Measurements from ENCODE around the gene CIT. TPM values are rescaled to one million over a fixed set of nuclear protein-coding genes. Genes with fewer than 3 reads are reported as not detected.

Gene CIT
- total RNA-seq, 2 donors from 2014 or later: 0.33 to 1.3 TPM

DNA sequence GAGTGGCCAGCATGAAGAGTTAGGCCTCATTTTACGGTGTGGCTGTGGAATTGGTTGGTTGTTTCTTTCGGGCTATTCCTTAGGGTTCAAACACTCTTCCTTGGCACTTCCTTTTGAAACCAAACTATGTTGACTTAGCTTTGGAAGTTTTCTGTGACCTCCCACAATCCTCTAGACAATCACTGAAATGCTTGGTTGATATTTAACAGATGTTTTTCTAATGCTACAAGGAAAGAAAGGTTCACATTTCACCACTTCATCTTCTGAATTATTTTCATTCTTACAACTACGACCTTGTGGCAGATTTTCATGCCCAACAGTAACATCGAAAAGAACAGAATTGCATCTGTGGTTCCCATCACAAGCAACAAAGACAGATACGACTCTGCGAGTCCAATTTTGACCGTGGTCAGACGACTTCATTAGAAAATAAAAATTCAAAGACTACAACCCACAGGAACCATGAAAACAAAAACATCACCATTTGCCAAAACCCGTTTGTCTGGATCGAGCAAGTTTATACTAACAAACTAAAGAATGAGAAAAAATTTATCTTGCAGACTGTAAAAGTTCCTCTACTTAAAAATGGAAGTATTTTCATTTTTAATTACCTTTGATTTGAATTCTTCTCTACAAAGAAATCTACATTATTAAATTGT is 192.3 kb downstream of the CIT start:
- peaks cover 28% of the 10 kb centered on the region for H3K4me1 ChIP-seq

DNA sequence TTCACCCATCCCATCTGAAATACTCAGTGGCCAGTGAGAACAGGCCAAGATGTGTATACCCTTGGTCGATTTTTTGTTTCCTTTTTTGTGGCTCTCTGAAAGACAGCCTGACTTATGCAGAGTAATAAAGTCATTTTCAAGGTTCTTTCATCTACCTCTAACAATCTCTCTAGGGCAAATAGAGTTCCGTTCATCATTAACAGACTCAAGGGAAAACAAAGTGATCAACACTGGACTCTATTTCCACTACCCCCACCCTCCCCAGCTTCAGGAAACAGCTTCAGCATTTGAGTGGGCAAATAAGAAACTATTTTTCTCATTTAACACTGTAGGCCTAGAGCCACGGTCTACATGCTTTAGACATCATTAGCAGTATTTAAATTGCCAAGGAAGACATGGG is 193.3 kb downstream of the CIT start:
- TF ChIP-seq, protein P1, sequence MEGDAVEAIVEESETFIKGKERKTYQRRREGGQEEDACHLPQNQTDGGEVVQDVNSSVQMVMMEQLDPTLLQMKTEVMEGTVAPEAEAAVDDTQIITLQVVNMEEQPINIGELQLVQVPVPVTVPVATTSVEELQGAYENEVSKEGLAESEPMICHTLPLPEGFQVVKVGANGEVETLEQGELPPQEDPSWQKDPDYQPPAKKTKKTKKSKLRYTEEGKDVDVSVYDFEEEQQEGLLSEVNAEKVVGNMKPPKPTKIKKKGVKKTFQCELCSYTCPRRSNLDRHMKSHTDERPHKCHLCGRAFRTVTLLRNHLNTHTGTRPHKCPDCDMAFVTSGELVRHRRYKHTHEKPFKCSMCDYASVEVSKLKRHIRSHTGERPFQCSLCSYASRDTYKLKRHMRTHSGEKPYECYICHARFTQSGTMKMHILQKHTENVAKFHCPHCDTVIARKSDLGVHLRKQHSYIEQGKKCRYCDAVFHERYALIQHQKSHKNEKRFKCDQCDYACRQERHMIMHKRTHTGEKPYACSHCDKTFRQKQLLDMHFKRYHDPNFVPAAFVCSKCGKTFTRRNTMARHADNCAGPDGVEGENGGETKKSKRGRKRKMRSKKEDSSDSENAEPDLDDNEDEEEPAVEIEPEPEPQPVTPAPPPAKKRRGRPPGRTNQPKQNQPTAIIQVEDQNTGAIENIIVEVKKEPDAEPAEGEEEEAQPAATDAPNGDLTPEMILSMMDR (IDR thresholded peaks at IDR 0.05): no peak
- TF ChIP-seq POLR2A (IDR thresholded peaks at IDR 0.05): no peak
- intact Hi-C loops (cut with DNase I): no loop called here
- Histone ChIP-seq H3K4me3 (no peak overlapping the region), H3K36me3 (replicated peaks in 1 of 2; ENCODE audit: insufficient read depth in 1 of 2, low read depth in 2 of 2) (peaks cover 12 to 15% of the 10 kb centered on the region in 2 donors), H3K9me3 (no peaks in the 10 kb centered on the region), H3K27ac (peak overlapping the region; percentile 17 to 63 (median 42)), H3K4me1 (peaks cover 28% of the 10 kb centered on the region), H3K27me3 (no peaks in the 10 kb centered on the region)
- 29 to 36% methylated on average over 3 of the region's 3 CpGs for WGBS, 2 donors
- DNase-seq (no peak), ATAC-seq (peak; percentile 63)

More for the DNA sequence above, 192.3 kb downstream of the CIT start:
- Histone ChIP-seq H3K27ac (peak overlapping the region; percentile 17 to 63 (median 42)), H3K4me3 (no peak overlapping the region), H3K27me3 (no peaks in the 10 kb centered on the region), H3K9me3 (no peaks in the 10 kb centered on the region), H3K36me3 (replicated peaks in 1 of 2; ENCODE audit: insufficient read depth in 1 of 2, low read depth in 2 of 2) (peaks cover 7 to 10% of the 10 kb centered on the region in 2 donors)
- DNase-seq (no peak), ATAC-seq (no peak)
- 65 to 67% methylated on average over 10 of the region's 10 CpGs for WGBS, 2 donors
- intact Hi-C loops (cut with DNase I): no loop called here
- TF ChIP-seq POLR2A (IDR thresholded peaks at IDR 0.05): no peak
- TF ChIP-seq, protein P1 (IDR thresholded peaks at IDR 0.05): no peak

DNA sequence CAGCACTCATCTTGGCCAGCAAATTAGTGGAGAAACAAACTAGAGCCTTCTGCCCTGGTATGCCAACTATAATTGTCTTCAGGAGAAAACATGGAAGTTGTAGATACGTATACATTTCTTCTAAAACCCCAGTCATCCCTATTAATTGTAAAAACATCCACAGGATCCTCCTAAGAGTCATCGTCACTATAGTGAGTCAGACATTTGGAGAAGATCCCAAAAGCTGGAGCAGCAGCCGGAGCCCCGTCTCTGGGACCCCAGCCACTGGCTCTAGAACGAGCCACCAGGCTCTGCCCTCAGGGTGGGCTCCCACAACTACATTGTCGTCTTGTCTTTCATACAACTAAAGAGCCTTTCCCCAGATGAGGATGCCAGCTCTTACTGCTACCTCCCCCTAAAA is 193.7 kb downstream of the CIT start:
- H3K36me3 ChIP-seq (replicated peaks in 1 of 2; ENCODE audit: insufficient read depth in 1 of 2, low read depth in 2 of 2): peaks cover 12 to 19% of the 10 kb centered on the region in 2 donors
- DNase-seq: no peak
- H3K4me3 ChIP-seq: no peak overlapping the region
- H3K27ac ChIP-seq: peak overlapping the region in 3 of 4 donors; percentile 28 to 63 (median 54)
- 67 to 69% methylated on average over 6 of the region's 6 CpGs for WGBS, 2 donors
- intact Hi-C loops (cut with DNase I): no loop called here
- H3K27me3 ChIP-seq: no peaks in the 10 kb centered on the region
- H3K9me3 ChIP-seq: no peaks in the 10 kb centered on the region
- ATAC-seq: no peak
- H3K4me1 ChIP-seq: peaks cover 28% of the 10 kb centered on the region
- TF ChIP-seq, protein P1 (IDR thresholded peaks at IDR 0.05): no peak
- no peak for TF ChIP-seq POLR2A (IDR thresholded peaks at IDR 0.05)

DNA sequence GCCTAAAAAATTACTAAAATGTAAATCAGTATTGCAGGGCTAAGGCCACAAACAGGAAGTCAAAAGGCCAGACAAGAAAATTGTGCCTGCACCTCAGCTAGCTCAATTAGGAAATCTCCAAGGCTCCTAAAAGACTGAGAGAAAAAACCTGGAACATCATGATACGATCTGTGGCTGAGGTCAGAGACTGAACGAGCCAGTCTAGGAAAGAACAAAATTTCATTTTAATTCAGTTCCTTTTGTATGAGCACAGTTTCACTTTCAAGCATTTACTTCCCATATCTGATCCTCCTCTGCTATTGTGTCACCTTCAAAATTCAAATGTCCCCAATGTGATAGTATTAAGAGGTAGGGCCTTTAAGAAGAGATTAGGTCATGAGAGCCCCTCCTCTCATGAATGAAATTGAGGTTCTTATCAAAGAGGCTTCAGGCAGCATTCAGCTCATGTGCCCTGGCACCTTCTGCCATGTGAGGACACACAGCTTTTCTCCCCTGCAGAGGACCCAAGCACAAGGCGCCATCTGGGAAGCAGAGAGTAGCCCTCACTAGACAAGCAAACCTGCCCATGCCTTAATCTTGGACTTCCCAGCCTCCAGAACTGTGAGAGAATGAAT is 194.4 kb downstream of the CIT start:
- DNase-seq: no peak
- Histone ChIP-seq H3K27ac (peak overlapping the region; percentile 5 to 63 (median 41)), H3K27me3 (no peaks in the 10 kb centered on the region), H3K9me3 (no peaks in the 10 kb centered on the region), H3K4me1 (peaks cover 28% of the 10 kb centered on the region), H3K4me3 (no peak overlapping the region), H3K36me3 (replicated peaks in 1 of 2; ENCODE audit: insufficient read depth in 1 of 2, low read depth in 2 of 2) (peaks cover 12 to 25% of the 10 kb centered on the region in 2 donors)
- intact Hi-C loops (cut with DNase I): no loop called here
- TF ChIP-seq POLR2A (IDR thresholded peaks at IDR 0.05): peak in 1 of 3 donors; percentile 14
- TF ChIP-seq, protein P1 (IDR thresholded peaks at IDR 0.05): no peak
- WGBS, 2 donors: 80 to 92% methylated on average over 3 of the region's 3 CpGs
- no peak for ATAC-seq

All from body of pancreas (tissue), 4 donors.